HG03039 (cell line): ENCODE results near the gene RABGAP1L.

ENCODE experiments used
- ATAC-seq: cut with Tn5 transposase; IDR thresholded peaks from one replicate; pipeline ENCODE4 v1.9.1; 2021; ENCODE audit warnings: mild to moderate bottlenecking, moderate library complexity; ENCODE audit not compliant: unreplicated experiment

RABGAP1L gene

GRCh38 chr1:174974711-174975119, 815.4 kb downstream of the RABGAP1L start:
- no peak for ATAC-seq

GRCh38 chr1:174975764-174976163, 816.4 kb downstream of the RABGAP1L start:
- ATAC-seq = no peak

- ATAC-seq = no peak
These were observed 817.3 kb downstream of the RABGAP1L start for GRCh38 chr1:174976436-174977108.

- no peak for ATAC-seq
These were observed 823.8 kb downstream of the RABGAP1L start for GRCh38 chr1:174982971-174983689.

GRCh38 chr1:174984952-174985351, 825.6 kb downstream of the RABGAP1L start:
- ATAC-seq = no peak

- ATAC-seq = no peak
These were observed 829.2 kb downstream of the RABGAP1L start for GRCh38 chr1:174988539-174988938.

GRCh38 chr1:174988986-174989385, 829.7 kb downstream of the RABGAP1L start:
- no peak for ATAC-seq

- ATAC-seq = no peak
These were observed 830.4 kb downstream of the RABGAP1L start for GRCh38 chr1:174989536-174990220.

- no peak for ATAC-seq
These were observed 831.2 kb downstream of the RABGAP1L start for GRCh38 chr1:174990382-174990999.

- no peak for ATAC-seq
These were observed 832.2 kb downstream of the RABGAP1L start for GRCh38 chr1:174991473-174991872.

- no peak for ATAC-seq
These were observed 835.8 kb downstream of the RABGAP1L start for GRCh38 chr1:174995121-174995520.

- ATAC-seq = no peak
These were observed 836.6 kb downstream of the RABGAP1L start for GRCh38 chr1:174995916-174996315.

GRCh38 chr1:174996476-174996875, 837.2 kb downstream of the RABGAP1L start:
- no peak for ATAC-seq

- no peak for ATAC-seq
These were observed 837.7 kb downstream of the RABGAP1L start for GRCh38 chr1:174997041-174997440.

GRCh38 chr1:174998569-174999215, 839.4 kb downstream of the RABGAP1L start:
- no peak for ATAC-seq

- ATAC-seq = peak; percentile 74
These were observed 840.1 kb downstream of the RABGAP1L start for GRCh38 chr1:174999216-174999935.

GRCh38 chr1:174999936-175000696, 840.8 kb downstream of the RABGAP1L start, which contains the start of gene CACYBP:
Gene CACYBP (plus strand): TSS chr1:174999947. CDS start chr1:175000181, 234 bp downstream.
- peak; percentile 6 for ATAC-seq

GRCh38 chr1:175000697-175001187, 841.4 kb downstream of the RABGAP1L start:
- no peak for ATAC-seq

- ATAC-seq = no peak
These were observed 843.7 kb downstream of the RABGAP1L start for GRCh38 chr1:175002910-175003517.
